Measurements from ENCODE around the gene VARS2. TPM values are rescaled to one million over a fixed set of nuclear protein-coding genes. Genes with fewer than 3 reads are reported as not detected.

VARS2 gene
- total RNA-seq, 4 donors from 2014 or later = 9.7 to 16.5 (median 12.8) TPM

DNA sequence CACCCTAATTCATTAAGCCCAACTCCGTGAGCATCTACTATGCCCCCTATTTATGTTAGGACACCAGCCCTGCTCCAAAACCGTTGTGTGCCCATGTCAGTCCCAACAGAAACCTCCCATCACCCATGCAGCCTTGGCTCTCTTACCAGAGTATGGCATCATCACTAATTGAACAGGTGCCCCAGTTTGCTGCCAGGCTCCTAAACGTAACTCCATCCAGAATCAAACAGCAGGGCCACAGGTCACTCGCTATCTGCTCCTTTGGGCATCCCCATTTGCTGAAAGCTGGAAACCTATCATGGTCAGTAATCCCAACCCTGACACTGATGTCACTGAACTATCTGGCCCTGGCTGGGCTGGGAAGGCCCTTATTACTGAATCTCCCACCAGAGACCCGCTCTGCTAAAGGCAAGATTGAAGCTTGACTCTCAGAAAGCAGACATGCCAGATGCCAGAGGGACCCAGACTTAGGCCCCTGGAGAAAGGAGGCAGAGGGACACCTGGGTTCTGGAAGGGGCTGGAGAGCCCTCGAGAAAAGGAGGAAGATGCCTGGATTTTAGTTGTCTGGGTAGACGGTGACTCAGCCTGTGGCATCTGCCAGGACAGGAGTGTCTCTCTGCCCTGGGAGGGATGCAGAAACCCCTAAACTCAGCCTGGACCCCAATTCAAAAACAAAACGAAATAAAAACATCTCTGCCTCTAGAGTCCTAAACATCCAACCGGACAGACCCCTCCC is 40.8 kb downstream of the VARS2 start:
- no peak for TF ChIP-seq EP300 (IDR thresholded peaks at IDR 0.05)
- TF ChIP-seq, protein P1, sequence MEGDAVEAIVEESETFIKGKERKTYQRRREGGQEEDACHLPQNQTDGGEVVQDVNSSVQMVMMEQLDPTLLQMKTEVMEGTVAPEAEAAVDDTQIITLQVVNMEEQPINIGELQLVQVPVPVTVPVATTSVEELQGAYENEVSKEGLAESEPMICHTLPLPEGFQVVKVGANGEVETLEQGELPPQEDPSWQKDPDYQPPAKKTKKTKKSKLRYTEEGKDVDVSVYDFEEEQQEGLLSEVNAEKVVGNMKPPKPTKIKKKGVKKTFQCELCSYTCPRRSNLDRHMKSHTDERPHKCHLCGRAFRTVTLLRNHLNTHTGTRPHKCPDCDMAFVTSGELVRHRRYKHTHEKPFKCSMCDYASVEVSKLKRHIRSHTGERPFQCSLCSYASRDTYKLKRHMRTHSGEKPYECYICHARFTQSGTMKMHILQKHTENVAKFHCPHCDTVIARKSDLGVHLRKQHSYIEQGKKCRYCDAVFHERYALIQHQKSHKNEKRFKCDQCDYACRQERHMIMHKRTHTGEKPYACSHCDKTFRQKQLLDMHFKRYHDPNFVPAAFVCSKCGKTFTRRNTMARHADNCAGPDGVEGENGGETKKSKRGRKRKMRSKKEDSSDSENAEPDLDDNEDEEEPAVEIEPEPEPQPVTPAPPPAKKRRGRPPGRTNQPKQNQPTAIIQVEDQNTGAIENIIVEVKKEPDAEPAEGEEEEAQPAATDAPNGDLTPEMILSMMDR (IDR thresholded peaks at IDR 0.05) = no peak
- TF ChIP-seq POLR2A (IDR thresholded peaks at IDR 0.05) = no peak
- TF ChIP-seq POLR2AphosphoS5 (IDR thresholded peaks at IDR 0.05) = no peak
- peaks cover 0 to 15% (median 0%) of the 10 kb centered on the region in 3 donors for H3K4me1 ChIP-seq
- H3K4me3 ChIP-seq = peak overlapping the region in 1 of 2 donors; percentile 54
- H3K36me3 ChIP-seq = no peaks in the 10 kb centered on the region
- peak overlapping the region in 2 of 4 donors; percentile 27 to 63 for H3K27ac ChIP-seq
- ATAC-seq = no peak
- H3K9me3 ChIP-seq = no peaks in the 10 kb centered on the region
- H3K27me3 ChIP-seq = peaks cover 59% of the 10 kb centered on the region
- WGBS, 2 donors (ENCODE audit: low coverage in 1 of 2) = 33 to 73% methylated on average over 3 to 5 of the region's 9 CpGs

DNA sequence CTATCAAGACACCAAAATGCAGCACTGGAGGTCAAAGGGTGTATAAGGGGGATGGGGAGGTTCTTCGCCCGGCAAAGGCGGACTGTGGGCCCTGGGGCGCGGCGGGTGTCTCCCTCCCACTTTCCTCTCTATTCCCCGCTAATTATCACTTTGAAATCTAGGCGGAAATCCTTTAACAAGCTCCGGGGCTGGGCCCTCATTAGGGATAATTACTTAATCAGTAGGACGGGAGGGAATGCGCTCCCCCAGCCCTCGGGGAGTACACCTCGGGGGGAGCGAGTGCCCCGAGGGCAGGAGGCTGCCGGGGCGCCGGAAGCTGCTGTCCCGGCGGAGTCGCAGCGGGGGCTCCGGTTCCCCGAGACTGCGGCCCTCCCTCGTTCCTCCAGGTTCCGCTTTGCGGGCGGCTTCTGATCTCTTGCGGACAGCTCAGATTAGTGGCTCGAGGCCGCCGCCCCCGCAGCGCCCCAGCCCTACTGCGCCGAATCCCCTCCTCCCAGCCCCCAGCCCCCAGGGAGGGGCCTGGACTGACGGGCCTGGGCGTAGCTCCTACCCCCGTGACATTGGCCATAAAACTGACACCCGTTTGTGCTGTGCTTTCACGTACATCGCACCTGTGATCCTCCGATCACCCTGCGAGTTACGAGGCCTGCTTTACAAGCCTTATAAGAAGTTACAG is 41.5 kb downstream of the VARS2 start:
- peak overlapping the region in 2 of 4 donors; percentile 27 to 63 for H3K27ac ChIP-seq
- H3K27me3 ChIP-seq = peaks cover 53% of the 10 kb centered on the region
- no peaks in the 10 kb centered on the region for H3K9me3 ChIP-seq
- peak overlapping the region; percentile 10 to 54 for H3K4me3 ChIP-seq
- 13 to 32% methylated on average over 9 to 19 of the region's 46 CpGs for WGBS, 2 donors (ENCODE audit: low coverage in 1 of 2)
- peaks cover 0 to 15% (median 0%) of the 10 kb centered on the region in 3 donors for H3K4me1 ChIP-seq
- peak; percentile 63 for ATAC-seq
- no peaks in the 10 kb centered on the region for H3K36me3 ChIP-seq
- TF ChIP-seq EP300 (IDR thresholded peaks at IDR 0.05) (no peak), POLR2AphosphoS5 (IDR thresholded peaks at IDR 0.05) (no peak), POLR2A (IDR thresholded peaks at IDR 0.05) (no peak)
- TF ChIP-seq, protein P1 (IDR thresholded peaks at IDR 0.05) = no peak

DNA sequence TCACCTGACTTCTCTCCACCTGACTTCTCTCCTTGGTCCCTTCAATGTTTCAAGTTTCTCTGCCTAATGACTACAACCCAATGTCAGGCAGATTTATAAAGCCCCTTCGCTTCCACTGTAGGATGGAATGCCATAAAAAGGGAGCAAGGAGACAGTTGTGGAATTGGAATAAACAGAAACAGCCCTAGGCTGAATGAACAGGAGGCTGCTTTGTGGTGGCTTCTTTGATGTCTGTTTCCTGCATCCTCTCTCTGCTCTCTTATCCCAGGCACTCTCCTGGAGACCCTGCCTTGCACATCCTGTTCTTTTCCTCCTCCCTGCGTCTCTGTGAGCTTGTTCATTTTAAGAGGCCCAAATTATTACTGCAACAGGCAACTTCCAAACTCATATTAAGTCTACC is 43.7 kb downstream of the VARS2 start:
- Histone ChIP-seq H3K27me3 (peaks cover 47% of the 10 kb centered on the region), H3K4me3 (no peak overlapping the region), H3K36me3 (no peaks in the 10 kb centered on the region), H3K4me1 (peaks cover 0 to 15% (median 0%) of the 10 kb centered on the region in 3 donors), H3K27ac (no peak overlapping the region), H3K9me3 (no peaks in the 10 kb centered on the region)
- TF ChIP-seq, protein P1 (IDR thresholded peaks at IDR 0.05) = no peak
- TF ChIP-seq EP300 (IDR thresholded peaks at IDR 0.05) = no peak
- TF ChIP-seq POLR2AphosphoS5 (IDR thresholded peaks at IDR 0.05) = no peak
- TF ChIP-seq POLR2A (IDR thresholded peaks at IDR 0.05) = no peak
- WGBS, 2 donors (ENCODE audit: low coverage in 1 of 2) = 77% methylated on average over 1 to 2 of the region's 2 CpGs
- ATAC-seq = no peak

DNA sequence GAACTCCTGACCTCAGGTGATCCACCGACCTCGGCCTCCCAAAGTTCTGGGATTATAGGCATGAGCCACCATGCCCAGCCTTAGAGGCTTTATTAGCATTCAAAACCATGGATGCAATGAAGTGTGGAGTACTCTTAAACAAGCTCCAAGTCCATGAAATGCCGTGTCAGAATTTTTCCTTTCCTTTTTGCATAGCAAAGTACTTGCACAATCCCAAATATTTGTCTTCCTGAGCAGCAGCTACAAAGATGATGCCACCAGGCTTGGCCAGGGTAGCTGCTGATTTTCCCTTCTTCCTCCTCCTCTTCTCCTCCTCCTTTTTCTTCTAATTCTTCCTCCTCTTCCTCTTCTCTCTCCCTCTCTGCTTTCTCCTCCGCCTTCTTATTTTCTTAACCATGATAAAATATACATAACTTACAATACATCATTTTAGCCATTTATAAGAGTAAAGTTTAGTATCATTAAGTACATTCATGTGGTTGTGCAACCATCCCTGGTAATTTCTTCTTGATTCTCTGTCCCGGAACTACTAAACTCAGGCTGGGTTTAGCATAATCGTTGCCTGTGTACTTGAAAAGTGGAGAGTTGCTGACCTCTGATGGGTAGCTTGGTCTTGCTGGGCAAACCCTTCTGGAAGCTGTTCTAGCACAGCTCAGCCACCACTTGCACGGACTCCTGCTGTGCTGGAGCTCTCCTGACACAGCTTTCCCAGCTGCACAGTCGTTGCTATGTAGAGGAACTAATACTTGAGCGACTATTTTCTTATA is 47.1 kb downstream of the VARS2 start:
- TF ChIP-seq, protein P1 (IDR thresholded peaks at IDR 0.05) = no peak
- no peak for TF ChIP-seq EP300 (IDR thresholded peaks at IDR 0.05)
- no peak for TF ChIP-seq POLR2AphosphoS5 (IDR thresholded peaks at IDR 0.05)
- no peak for TF ChIP-seq POLR2A (IDR thresholded peaks at IDR 0.05)
- 75 to 77% methylated on average over 6 to 7 of the region's 9 CpGs for WGBS, 2 donors (ENCODE audit: low coverage in 1 of 2)
- ATAC-seq = no peak

More for the DNA sequence above, 47.1 kb downstream of the VARS2 start:
- H3K36me3 ChIP-seq = no peaks in the 10 kb centered on the region
- peaks cover 34% of the 10 kb centered on the region for H3K27me3 ChIP-seq
- no peak overlapping the region for H3K27ac ChIP-seq
- no peak overlapping the region for H3K4me3 ChIP-seq
- no peaks in the 10 kb centered on the region for H3K9me3 ChIP-seq
- H3K4me1 ChIP-seq = peaks cover 0 to 2% (median 0%) of the 10 kb centered on the region in 3 donors

All from gastroesophageal sphincter (tissue), 4 donors.